NB4 (cell line): ENCODE results near the gene CA12.

Experiments
- CTCF ChIP-seq: IDR thresholded peaks from one replicate; pipeline ENCODE4 v1.5.1; 2012; ENCODE audit warnings: low read depth, low read length
- POLR2A ChIP-seq: IDR thresholded peaks from 2 replicates; pipeline ENCODE4 v1.6.1; 2011; ENCODE audit warnings: mild to moderate bottlenecking; ENCODE audit not compliant: insufficient read length; ENCODE audit errors: extremely low read depth

DNA sequence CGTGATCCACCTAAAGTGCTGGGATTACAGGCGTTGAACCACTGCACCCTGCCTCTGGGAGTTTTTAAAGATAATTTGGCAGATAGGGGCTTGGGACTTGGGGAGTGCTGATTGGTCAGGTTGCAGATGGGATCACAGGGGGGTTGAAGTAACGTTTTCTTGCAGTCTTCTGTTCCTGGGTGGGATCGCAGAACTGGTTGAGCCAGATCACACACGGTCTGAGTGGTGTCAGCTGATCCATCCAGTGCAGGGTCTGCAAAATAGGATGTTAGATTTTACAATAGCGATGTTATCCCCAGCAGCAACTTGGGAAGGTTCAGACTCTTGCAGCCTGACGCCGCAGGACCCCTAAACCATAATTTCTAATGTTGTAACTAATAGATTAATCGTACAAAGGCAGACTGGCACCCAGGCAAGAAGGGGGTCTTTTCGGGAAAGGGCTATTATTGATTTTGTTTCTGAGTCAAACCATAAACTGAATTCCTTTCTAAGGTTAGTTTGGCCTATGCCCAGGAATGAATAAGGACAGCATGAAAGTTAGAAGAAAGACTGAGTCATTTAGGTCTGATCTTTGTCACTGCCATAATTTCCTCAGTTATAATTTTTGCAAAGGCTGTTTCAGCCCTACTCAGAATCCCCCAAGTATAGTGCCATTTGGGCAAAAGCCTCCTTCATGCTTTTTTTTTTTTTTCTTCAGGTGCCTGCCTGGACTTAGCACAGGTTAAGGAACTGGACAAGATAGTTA lies 1.5 kb upstream of the CA12 start:
- TF ChIP-seq CTCF = no peak
- no peak for TF ChIP-seq POLR2A
